Osteocyte (in vitro differentiated cells): ENCODE measurements around the gene HM13. TPM values are rescaled to one million over a fixed set of nuclear protein-coding genes. Genes with fewer than 3 reads are reported as not detected.
"Not testable (repeated sequence)": the region's sequence is repeated elsewhere in the genome, so short reads cannot be mapped to it uniquely, and the experiment has no call there.

Experiments
- DNase-seq: peaks from one replicate; pipeline ENCODE4 v3.0.0; 2021; ENCODE audit warnings: mixed read lengths; ENCODE audit not compliant: unreplicated experiment; ENCODE audit errors: extremely low spot score
- H3K27ac Mint-ChIP-seq: one replicate; pipeline ENCODE4 v1.8.0; 2021; ENCODE audit warnings: mild to moderate bottlenecking, mixed read lengths; ENCODE audit not compliant: unreplicated experiment
- H3K27me3 Mint-ChIP-seq: one replicate; pipeline ENCODE4 v1.8.0; 2021; ENCODE audit warnings: mixed read lengths; ENCODE audit not compliant: unreplicated experiment
- H3K36me3 Mint-ChIP-seq: one replicate; pipeline ENCODE4 v1.8.0; 2021; ENCODE audit warnings: mixed read lengths; ENCODE audit not compliant: unreplicated experiment
- H3K4me1 Mint-ChIP-seq: one replicate; pipeline ENCODE4 v1.8.0; 2021; ENCODE audit warnings: mixed read lengths; ENCODE audit not compliant: unreplicated experiment
- H3K4me3 Mint-ChIP-seq: one replicate; pipeline ENCODE4 v1.8.0; 2021; ENCODE audit warnings: mild to moderate bottlenecking, moderate library complexity, mixed read lengths; ENCODE audit not compliant: unreplicated experiment
- H3K9me3 Mint-ChIP-seq: one replicate; pipeline ENCODE4 v1.8.0; 2021; ENCODE audit warnings: mixed read lengths; ENCODE audit not compliant: unreplicated experiment
- total RNA-seq: library from RNA; stranded (reverse); gene quantifications from 2 replicates; pipeline ENCODE4 v1.2.1, GENCODE V29; 2021
- TF ChIP-seq, protein P1 (sequence below): fragments of 200-600 bp; sonication (generic); IDR thresholded peaks from 2 replicates; pipeline ENCODE4 v1.5.0; 2021; ENCODE audit warnings: antibody characterized with exemption, mild to moderate bottlenecking, moderate library complexity

HM13 gene
- total RNA-seq, 1 donor from 2014 or later = 173 TPM

DNA sequence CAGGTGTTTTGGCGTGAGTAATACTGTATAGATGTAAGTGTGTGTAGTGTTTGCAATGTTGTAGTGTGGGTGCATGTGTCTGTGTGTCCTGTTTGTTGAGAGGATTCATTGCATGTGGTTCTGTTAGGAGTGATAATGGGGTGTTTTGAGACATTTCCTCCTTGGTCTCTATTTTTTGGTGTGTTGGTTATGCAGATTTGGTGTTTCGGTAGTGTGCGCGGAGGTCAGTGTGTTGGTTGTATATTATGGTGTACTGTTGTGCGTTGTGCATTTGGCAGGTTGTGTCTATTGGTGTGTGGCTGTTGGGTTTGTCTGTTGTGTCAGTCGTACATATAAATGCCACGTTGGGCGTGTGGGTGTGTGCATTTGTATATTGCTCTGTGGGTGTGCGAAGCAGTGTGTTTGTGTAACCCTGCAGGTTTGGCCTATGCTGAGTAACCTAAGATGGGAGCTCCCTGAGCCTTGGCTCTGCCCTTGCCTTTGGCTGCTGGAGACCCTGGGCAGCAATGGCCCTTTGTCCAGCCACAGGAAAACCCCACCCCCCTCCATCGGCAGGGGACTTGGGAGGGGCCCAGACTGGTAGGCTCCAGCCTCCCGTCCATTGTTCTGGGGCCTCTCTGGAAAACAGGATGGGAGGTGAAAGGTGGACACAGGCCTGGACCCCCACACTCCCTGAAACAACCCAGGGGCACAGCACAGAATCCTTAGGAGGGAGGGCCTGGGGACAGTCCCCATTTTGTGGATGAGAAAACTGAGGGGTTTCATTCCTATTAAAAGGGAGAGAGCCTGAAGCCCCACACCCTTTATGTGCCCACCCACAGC lies 80.5 kb downstream of the HM13 start:
- no peak overlapping the region for H3K4me3 Mint-ChIP-seq
- TF ChIP-seq, protein P1, sequence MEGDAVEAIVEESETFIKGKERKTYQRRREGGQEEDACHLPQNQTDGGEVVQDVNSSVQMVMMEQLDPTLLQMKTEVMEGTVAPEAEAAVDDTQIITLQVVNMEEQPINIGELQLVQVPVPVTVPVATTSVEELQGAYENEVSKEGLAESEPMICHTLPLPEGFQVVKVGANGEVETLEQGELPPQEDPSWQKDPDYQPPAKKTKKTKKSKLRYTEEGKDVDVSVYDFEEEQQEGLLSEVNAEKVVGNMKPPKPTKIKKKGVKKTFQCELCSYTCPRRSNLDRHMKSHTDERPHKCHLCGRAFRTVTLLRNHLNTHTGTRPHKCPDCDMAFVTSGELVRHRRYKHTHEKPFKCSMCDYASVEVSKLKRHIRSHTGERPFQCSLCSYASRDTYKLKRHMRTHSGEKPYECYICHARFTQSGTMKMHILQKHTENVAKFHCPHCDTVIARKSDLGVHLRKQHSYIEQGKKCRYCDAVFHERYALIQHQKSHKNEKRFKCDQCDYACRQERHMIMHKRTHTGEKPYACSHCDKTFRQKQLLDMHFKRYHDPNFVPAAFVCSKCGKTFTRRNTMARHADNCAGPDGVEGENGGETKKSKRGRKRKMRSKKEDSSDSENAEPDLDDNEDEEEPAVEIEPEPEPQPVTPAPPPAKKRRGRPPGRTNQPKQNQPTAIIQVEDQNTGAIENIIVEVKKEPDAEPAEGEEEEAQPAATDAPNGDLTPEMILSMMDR = no peak
- no peaks in the 10 kb centered on the region for H3K36me3 Mint-ChIP-seq
- H3K9me3 Mint-ChIP-seq = no peaks in the 10 kb centered on the region
- H3K4me1 Mint-ChIP-seq = peaks cover 39% of the 10 kb centered on the region
- H3K27ac Mint-ChIP-seq = peak overlapping the region; percentile 38
- no peaks in the 10 kb centered on the region for H3K27me3 Mint-ChIP-seq
- DNase-seq = no peak

DNA sequence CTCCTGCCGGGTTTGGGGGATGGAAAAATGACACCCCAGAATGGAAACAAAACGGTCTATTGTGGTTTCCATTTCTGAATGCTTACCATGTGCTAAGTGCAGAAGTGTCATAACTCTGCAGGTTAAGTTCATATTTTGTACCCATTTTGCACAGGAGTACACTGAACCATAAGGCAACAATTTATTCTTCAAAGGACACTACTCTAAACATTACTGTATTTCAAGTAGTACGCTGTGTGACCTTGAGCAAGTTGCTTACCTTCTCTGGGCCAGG lies 81.1 kb downstream of the HM13 start:
- Mint-ChIP-seq H3K27ac (peak overlapping the region; percentile 90), H3K4me1 (peaks cover 39% of the 10 kb centered on the region), H3K9me3 (no peaks in the 10 kb centered on the region), H3K4me3 (no peak overlapping the region), H3K27me3 (no peaks in the 10 kb centered on the region), H3K36me3 (no peaks in the 10 kb centered on the region)
- DNase-seq = no peak
- TF ChIP-seq, protein P1 = no peak

DNA sequence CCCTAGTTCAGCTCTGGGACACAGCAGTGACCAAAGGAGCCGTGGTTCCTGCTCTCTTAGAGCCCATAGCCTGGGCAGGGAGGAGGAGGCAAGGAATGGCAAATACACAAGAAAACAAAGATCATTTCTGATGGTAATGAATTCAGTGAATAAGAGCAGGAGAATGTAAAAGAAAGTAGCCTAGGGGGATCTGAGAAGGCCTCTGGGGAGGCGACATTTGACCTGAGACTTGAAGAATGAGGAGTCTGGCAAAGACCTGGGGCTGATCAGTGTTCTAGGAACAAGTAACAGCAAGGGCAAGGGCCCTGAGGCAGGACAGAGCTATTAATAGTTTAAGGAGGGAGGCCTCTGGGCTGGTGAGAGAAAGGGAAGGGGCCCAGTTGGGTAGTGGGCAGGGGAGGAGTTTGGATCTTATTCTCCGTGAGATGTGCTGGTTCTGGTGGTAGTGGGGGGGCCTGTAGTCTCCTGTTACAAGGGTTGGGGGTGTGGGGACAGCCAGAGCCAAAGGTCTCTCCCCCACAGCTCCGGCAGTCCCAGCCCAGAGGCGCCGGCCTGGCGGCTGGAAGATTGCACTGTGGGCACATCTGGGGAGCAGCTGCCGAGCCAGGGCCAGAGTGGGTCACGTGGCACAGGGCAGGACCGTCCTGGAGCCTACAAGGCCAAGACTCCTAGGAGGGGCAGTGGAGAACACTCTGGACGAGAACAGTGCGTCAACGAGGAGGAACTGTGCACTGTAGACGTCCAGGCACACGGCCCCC lies 81.6 kb downstream of the HM13 start:
- peak; percentile 95 for DNase-seq
- no peaks in the 10 kb centered on the region for H3K27me3 Mint-ChIP-seq
- H3K36me3 Mint-ChIP-seq = no peaks in the 10 kb centered on the region
- TF ChIP-seq, protein P1 = no peak
- H3K9me3 Mint-ChIP-seq = no peaks in the 10 kb centered on the region
- H3K27ac Mint-ChIP-seq = peak overlapping the region; percentile 90
- no peak overlapping the region for H3K4me3 Mint-ChIP-seq
- peaks cover 39% of the 10 kb centered on the region for H3K4me1 Mint-ChIP-seq

DNA sequence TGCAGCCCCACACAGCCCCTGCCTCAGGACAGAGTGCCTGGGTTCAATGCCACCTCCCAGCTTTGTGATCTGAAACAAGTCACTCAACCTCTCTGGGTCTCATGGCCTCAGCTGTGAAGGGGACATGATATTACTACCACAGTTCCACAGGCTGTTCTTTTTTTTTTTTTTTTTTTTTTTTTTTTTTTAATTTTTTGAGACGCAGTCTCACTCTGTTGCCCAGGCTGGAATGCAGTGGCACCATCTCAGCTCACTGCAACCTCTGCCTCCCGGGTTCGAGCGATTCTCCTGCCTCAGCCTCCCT lies 82.1 kb downstream of the HM13 start:
- not testable (repeated sequence) for H3K27me3 Mint-ChIP-seq, H3K9me3 Mint-ChIP-seq, H3K4me3 Mint-ChIP-seq, DNase-seq, H3K36me3 Mint-ChIP-seq
- peak overlapping the region; percentile 90 for H3K27ac Mint-ChIP-seq
- peaks cover 39% of the 10 kb centered on the region for H3K4me1 Mint-ChIP-seq

DNA sequence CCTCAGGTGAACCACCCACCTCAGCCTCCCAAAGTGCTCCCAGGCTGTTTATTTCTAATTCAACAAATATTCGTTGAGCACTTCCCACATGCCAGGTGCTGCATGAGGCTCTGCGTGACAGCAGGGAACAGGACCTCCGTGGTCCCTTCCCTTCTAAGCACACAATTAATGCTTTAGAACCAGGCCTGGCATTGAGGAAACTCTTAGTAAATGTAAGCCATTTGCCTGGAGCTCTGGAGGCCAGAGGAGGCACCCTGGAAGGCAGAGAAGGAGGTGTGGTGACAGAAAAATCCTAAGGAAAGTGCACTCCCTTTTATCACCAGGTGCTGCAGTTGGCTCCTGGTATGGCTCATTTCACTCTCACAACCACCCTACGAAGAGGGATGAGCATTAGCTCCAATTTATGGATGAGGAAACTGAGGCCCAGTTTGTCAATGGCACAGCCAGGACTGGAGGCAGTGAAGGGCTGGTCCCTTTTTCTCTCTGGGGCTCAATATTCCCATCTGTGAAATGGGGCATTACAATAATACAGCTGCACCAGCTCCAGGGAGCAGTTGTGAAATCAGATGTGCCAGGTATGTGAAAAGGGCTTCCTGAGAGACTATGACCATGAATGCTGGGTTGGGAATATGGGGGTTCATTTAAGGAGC lies 82.7 kb downstream of the HM13 start:
- no peak overlapping the region for H3K4me3 Mint-ChIP-seq
- H3K9me3 Mint-ChIP-seq = no peaks in the 10 kb centered on the region
- peak overlapping the region; percentile 41 for H3K27ac Mint-ChIP-seq
- H3K27me3 Mint-ChIP-seq = no peaks in the 10 kb centered on the region
- DNase-seq = no peak
- TF ChIP-seq, protein P1 = no peak
- H3K36me3 Mint-ChIP-seq = no peaks in the 10 kb centered on the region
- peaks cover 39% of the 10 kb centered on the region for H3K4me1 Mint-ChIP-seq
